Progenitor cell of endocrine pancreas (in vitro differentiated cells): ENCODE results near the gene GLRX5. TPM values are rescaled to one million over a fixed set of nuclear protein-coding genes. Genes with fewer than 3 reads are reported as not detected.

Experiments
- DNase-seq: peaks from one replicate; pipeline ENCODE4 v3.0.0; 2021; ENCODE audit warnings: low spot score; ENCODE audit not compliant: unreplicated experiment
- H3K27ac Mint-ChIP-seq: 2 replicates; pipeline ENCODE4 v1.8.0; 2021; ENCODE audit warnings: mild to moderate bottlenecking, moderate library complexity, mixed read lengths
- H3K27me3 Mint-ChIP-seq: 2 replicates; pipeline ENCODE4 v1.8.0; 2021; ENCODE audit warnings: mixed read lengths
- H3K36me3 Mint-ChIP-seq: 2 replicates; pipeline ENCODE4 v1.8.0; 2022; ENCODE audit warnings: mixed read lengths; ENCODE audit not compliant: insufficient read depth
- H3K4me1 Mint-ChIP-seq: 2 replicates; pipeline ENCODE4 v1.8.0; 2021; ENCODE audit warnings: low read depth, mixed read lengths
- H3K4me3 Mint-ChIP-seq: 2 replicates; pipeline ENCODE4 v1.8.0; 2021; ENCODE audit warnings: low read depth, mild to moderate bottlenecking, moderate library complexity, mixed read lengths
- H3K9me3 Mint-ChIP-seq: 2 replicates; pipeline ENCODE4 v1.8.0; 2021; ENCODE audit warnings: low read depth, mixed read lengths
- total RNA-seq: library from RNA; stranded (reverse); gene quantifications from 2 replicates; pipeline ENCODE4 v1.2.1, GENCODE V29; 2021
- TF ChIP-seq, protein P1 (sequence below): fragments of 200-600 bp; sonication (generic); IDR thresholded peaks from one replicate; pipeline ENCODE4 v1.5.0; 2021; ENCODE audit warnings: antibody characterized with exemption, mild to moderate bottlenecking; ENCODE audit not compliant: unreplicated experiment

GLRX5 gene
- total RNA-seq, 1 donor from 2014 or later: 54.8 TPM

DNA sequence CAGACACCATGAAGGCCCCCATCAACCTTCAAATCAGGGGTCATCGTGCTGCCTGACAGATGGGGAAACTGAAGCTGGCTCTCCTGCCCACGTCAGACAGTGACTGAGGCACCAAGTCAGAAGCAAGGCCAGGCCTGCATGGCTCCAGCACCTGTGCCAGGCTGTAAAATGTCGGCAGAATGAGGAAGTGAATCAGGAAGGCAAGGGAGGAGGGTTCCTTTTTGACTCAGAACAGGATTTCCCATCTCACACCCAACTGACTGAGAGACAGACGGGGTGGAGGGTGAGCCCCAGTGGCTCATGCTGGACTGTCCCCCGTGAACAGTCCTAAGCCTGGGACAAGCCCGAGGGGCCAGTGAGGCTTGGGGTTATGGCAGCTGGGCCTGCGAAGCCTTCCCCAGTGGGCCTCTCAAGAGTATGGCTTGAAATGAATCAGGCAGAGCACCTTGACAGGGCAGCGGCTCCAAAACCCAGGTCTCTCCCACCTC is 39.3 kb upstream of the GLRX5 start:
- Mint-ChIP-seq H3K9me3 (no peaks in the 10 kb centered on the region), H3K4me3 (no peak overlapping the region), H3K4me1 (peaks cover 12% of the 10 kb centered on the region), H3K27me3 (peaks cover 10% of the 10 kb centered on the region), H3K36me3 (no peaks in the 10 kb centered on the region), H3K27ac (no peak overlapping the region)
- TF ChIP-seq, protein P1, sequence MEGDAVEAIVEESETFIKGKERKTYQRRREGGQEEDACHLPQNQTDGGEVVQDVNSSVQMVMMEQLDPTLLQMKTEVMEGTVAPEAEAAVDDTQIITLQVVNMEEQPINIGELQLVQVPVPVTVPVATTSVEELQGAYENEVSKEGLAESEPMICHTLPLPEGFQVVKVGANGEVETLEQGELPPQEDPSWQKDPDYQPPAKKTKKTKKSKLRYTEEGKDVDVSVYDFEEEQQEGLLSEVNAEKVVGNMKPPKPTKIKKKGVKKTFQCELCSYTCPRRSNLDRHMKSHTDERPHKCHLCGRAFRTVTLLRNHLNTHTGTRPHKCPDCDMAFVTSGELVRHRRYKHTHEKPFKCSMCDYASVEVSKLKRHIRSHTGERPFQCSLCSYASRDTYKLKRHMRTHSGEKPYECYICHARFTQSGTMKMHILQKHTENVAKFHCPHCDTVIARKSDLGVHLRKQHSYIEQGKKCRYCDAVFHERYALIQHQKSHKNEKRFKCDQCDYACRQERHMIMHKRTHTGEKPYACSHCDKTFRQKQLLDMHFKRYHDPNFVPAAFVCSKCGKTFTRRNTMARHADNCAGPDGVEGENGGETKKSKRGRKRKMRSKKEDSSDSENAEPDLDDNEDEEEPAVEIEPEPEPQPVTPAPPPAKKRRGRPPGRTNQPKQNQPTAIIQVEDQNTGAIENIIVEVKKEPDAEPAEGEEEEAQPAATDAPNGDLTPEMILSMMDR: no peak
- no peak for DNase-seq

DNA sequence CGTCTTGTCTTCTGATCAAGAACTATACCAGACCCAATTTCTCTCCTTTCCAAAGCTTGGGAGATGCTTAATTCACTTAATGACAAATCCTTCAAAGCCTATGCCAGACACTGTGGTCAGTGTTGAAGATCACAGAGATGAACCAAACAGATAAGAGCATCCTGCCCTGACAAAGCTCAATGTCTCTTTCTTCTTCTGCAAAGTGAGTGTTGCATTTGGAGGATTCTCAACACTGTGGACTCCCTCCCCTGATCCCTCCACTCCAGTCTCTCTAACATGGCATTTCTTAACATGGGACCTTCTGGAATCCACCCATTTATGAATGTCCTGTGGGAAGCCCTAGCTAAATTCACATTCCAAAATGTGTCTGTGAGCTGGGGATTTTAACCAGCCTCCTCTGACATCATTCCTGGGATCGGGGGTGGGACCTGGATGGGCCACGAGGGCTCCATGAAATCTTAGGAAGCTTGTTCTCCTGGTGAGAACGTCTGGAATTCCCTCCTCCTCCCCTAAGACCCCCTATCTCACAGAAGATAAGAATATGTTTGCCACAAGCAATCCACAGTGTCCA is 38.7 kb upstream of the GLRX5 start:
- no peaks in the 10 kb centered on the region for H3K36me3 Mint-ChIP-seq
- H3K27me3 Mint-ChIP-seq: peaks cover 15% of the 10 kb centered on the region
- no peaks in the 10 kb centered on the region for H3K9me3 Mint-ChIP-seq
- peak overlapping the region; percentile 26 for H3K27ac Mint-ChIP-seq
- TF ChIP-seq, protein P1: no peak
- no peak overlapping the region for H3K4me3 Mint-ChIP-seq
- DNase-seq: no peak
- peaks cover 13% of the 10 kb centered on the region for H3K4me1 Mint-ChIP-seq

DNA sequence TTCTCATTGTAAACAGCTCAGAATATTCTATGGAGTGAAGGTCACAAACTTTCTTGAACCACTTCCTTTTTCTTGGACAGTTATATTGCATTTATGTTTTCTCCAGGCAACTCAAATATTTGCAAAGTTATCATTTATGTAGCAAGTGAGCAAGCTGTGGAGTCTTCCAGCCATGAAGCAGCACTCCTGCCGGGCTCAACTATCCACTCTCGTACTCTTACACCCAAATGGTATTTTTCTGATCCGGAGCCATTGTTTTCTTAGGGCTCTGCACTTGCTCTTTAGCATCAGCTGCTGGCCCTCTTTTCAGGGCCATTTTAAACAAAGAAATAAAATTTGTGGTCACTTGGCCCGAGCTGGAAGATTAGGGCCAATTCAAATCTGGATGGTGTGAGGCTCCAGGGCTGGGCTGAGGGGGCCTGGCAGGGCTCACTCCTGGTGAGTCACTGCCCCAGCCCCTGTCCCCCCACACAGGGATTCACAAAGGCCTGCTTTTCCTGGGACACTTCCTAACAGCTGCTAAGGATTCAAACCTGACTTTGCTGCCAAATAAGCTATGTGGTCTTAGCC is 38.1 kb upstream of the GLRX5 start:
- H3K9me3 Mint-ChIP-seq: no peaks in the 10 kb centered on the region
- no peak for DNase-seq
- peaks cover 20% of the 10 kb centered on the region for H3K27me3 Mint-ChIP-seq
- TF ChIP-seq, protein P1: no peak
- peak overlapping the region; percentile 26 for H3K27ac Mint-ChIP-seq
- H3K36me3 Mint-ChIP-seq: no peaks in the 10 kb centered on the region
- H3K4me3 Mint-ChIP-seq: no peak overlapping the region
- peaks cover 13% of the 10 kb centered on the region for H3K4me1 Mint-ChIP-seq

DNA sequence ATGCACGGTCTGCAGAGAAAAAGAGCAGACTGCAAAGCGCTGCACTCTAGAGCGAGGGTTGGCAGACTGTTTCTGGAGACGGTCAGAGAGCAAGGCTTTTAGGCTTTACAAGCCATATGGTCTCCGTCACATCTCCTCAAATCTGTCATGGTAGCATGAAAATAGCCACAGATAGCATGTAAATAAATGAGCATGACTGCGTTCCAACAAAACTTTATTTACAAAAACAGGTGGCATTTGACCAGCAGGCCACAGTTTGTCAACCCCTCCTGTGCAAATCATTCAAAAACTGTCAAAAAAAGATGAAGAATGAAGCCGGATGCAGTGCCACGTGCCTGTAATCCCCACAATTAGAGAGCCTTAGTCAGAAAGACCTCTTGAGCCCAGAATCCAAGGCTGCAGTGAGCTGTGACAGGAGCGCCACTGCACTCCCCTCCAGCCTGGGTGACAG is 37.3 kb upstream of the GLRX5 start:
- Mint-ChIP-seq H3K27ac (no peak overlapping the region), H3K36me3 (no peaks in the 10 kb centered on the region), H3K27me3 (peaks cover 25% of the 10 kb centered on the region), H3K9me3 (no peaks in the 10 kb centered on the region), H3K4me1 (peaks cover 13% of the 10 kb centered on the region), H3K4me3 (no peak overlapping the region)
- TF ChIP-seq, protein P1: no peak
- DNase-seq: no peak

DNA sequence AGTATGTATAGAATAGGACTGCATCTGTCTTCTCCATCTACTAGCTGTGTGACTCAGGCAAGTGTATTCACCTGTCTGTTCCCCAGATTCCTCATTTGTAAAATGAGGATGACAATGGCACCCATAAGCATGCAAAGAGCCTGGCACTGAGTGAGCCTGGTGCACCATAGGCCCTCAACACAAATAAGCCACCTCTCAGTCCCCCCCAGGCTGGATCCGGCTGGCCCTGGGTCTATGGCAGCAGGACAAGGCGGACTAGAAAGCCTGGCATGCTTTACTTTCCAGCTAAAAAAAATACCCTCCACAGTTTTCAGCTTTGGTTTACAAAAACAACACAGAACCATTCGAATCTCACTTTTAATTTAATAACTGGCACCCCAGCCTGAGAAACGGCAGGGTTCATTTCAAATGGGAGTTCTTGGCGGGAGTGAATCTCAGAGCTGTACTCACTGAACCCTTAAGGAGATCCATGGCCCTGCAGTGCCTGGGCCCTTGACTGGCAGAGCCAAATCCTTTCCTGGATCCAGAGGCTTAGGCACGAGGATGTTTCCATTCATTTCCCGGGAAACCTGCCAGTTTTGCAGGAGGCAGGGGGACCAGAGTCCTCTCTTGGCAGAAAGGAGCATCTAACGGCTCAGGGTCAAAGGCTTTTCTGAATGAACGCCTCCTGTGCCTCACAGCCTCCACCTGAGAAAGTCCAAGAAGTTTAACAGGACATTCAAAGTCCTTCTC is 36.1 kb upstream of the GLRX5 start:
- H3K27ac Mint-ChIP-seq: no peak overlapping the region
- H3K27me3 Mint-ChIP-seq: peaks cover 28% of the 10 kb centered on the region
- no peaks in the 10 kb centered on the region for H3K36me3 Mint-ChIP-seq
- TF ChIP-seq, protein P1: no peak
- no peaks in the 10 kb centered on the region for H3K9me3 Mint-ChIP-seq
- H3K4me3 Mint-ChIP-seq: no peak overlapping the region
- DNase-seq: no peak
- H3K4me1 Mint-ChIP-seq: peaks cover 13% of the 10 kb centered on the region
